Suprapubic skin (tissue), 3 donors: Measurements from ENCODE around the gene GKN2.

ENCODE experiments used
- CTCF ChIP-seq, 2 donors: fragments of 200-600 bp in 1 of 2; fragments of 450-650 bp in 1 of 2; sonication (generic) in 1 of 2; IDR thresholded peaks; one replicate each; pipeline ENCODE4 v1.5.1; 2016 to 2019; ENCODE audit warnings: antibody characterized with exemption in 2 of 2, mild to moderate bottlenecking in 1 of 2, moderate library complexity in 1 of 2
- POLR2A ChIP-seq, 2 donors: fragments of 450-650 bp; IDR thresholded peaks; one replicate each; pipeline ENCODE4 v1.6.1; 2017; ENCODE audit warnings: antibody characterized with exemption in 2 of 2, mild to moderate bottlenecking in 2 of 2, moderate library complexity in 2 of 2

GRCh38 chr2:68961380-68961779 is 8.7 kb upstream of the GKN2 start:
- no peak for TF ChIP-seq CTCF (IDR thresholded peaks at IDR 0.05)
- no peak for TF ChIP-seq POLR2A (IDR thresholded peaks at IDR 0.05)
